ENCODE results near the gene SLC2A11. TPM values are rescaled to one million over a fixed set of nuclear protein-coding genes. Genes with fewer than 3 reads are reported as not detected.
"Not testable (repeated sequence)": the region's sequence is repeated elsewhere in the genome, so short reads cannot be mapped to it uniquely, and the experiment has no call there.

SLC2A11 gene
- total RNA-seq, 1 experiment from 2014 or later = 17.2 TPM

GRCh38 chr22:23864499-23865154 is 7.0 kb downstream of the SLC2A11 start:
- H3K79me2 ChIP-seq (ENCODE audit: insufficient read depth, low read length); H2AFZ ChIP-seq (ENCODE audit: low read depth, low read length, poor library complexity, severe bottlenecking); POLR2A ChIA-PET; BruUV-seq (replicated peaks); H3K27me3 ChIP-seq (ENCODE audit: insufficient read depth, low read length); H3K27ac ChIP-seq (ENCODE audit: low read depth, low read length); H3K4me3 ChIP-seq (replicated peaks in 1 of 2; ENCODE audit: low read depth in 1 of 2, low read length in 2 of 2); RAD21 ChIA-PET (ENCODE audit: low non-redundant PET in 1 of 2, low total read pairs in 2 of 2, uncharacterized antibody in 2 of 2, unreplicated experiment in 2 of 2); H4K20me1 ChIP-seq (ENCODE audit: insufficient read depth); H3K9me3 ChIP-seq (ENCODE audit: control insufficient read depth in 1 of 2, insufficient read depth in 1 of 2, low read depth in 1 of 2, low read length in 2 of 2); H3K9me2 ChIP-seq (ENCODE audit: insufficient read depth); H3K36me3 ChIP-seq (ENCODE audit: control insufficient read depth in 1 of 2, insufficient read depth in 2 of 2, low read length in 2 of 2); ATAC-seq; DNase-seq (ENCODE audit: low read depth, low spot score); H3K4me1 ChIP-seq (ENCODE audit: control insufficient read depth in 1 of 2, insufficient read depth in 2 of 2, low read length in 2 of 2); H3K4me2 ChIP-seq (ENCODE audit: low read length); H3K9ac ChIP-seq (ENCODE audit: low read length): not testable (repeated sequence)
- CTCF ChIA-PET = interaction anchor here (1.2 to 1.6 kb wide), 2 partner anchors 30 to 92 kb away, joined by 3 to 4 read pairs; partner anchors contain the start of gene MIF
- intact Hi-C loops (cut with micrococcal nuclease) = loop anchor here (5.0 kb wide), 1 partner anchor 93 kb away; no protein-coding TSS in a partner anchor

GRCh38 chr22:23868580-23868979 is 10.9 kb downstream of the SLC2A11 start:
- no peak overlapping the region for H3K9ac ChIP-seq (ENCODE audit: low read length)
- H3K36me3 ChIP-seq (ENCODE audit: control insufficient read depth in 1 of 2, insufficient read depth in 2 of 2, low read length in 2 of 2) = peaks cover 0 to 3% of the 10 kb centered on the region in 2 experiments; a peak in 1 of 4 replicates
- no peaks in the 10 kb centered on the region for H3K4me1 ChIP-seq (ENCODE audit: control insufficient read depth in 1 of 2, insufficient read depth in 2 of 2, low read length in 2 of 2)
- BruUV-seq (replicated peaks) = no TSS peak
- no peak for TF ChIP-seq REST (IDR thresholded peaks at IDR 0.05; ENCODE audit: low read depth)
- no peak for TF ChIP-seq FOSL1 (IDR thresholded peaks at IDR 0.05; ENCODE audit: low read depth)
- TF ChIP-seq EZH2 (IDR thresholded peaks at IDR 0.05) = no peak
- no peak for TF ChIP-seq SIN3A (IDR thresholded peaks at IDR 0.05; ENCODE audit: low read depth)
- TF ChIP-seq YY1 (IDR thresholded peaks at IDR 0.05; ENCODE audit: extremely low read depth, insufficient replicate concordance, low read depth, low read length) = no peak
- TF ChIP-seq CEBPB (IDR thresholded peaks at IDR 0.05; ENCODE audit: low read depth) = no peak
- no peak for TF ChIP-seq TCF7L2 (IDR thresholded peaks at IDR 0.05; ENCODE audit: borderline replicate concordance, extremely low read depth, insufficient read depth, insufficient read length)
- no peaks in the 10 kb centered on the region for H3K27me3 ChIP-seq (ENCODE audit: insufficient read depth, low read length)
- H3K4me3 ChIP-seq (replicated peaks in 1 of 2; ENCODE audit: low read depth in 1 of 2, low read length in 2 of 2) = no peak overlapping the region
- no peak overlapping the region for H3K4me2 ChIP-seq (ENCODE audit: low read length)
- no peaks in the 10 kb centered on the region for H3K9me2 ChIP-seq (ENCODE audit: insufficient read depth)
- no peaks in the 10 kb centered on the region for H3K9me3 ChIP-seq (ENCODE audit: control insufficient read depth in 1 of 2, insufficient read depth in 1 of 2, low read depth in 1 of 2, low read length in 2 of 2)
- intact Hi-C loops (cut with micrococcal nuclease) = no loop called here
- H2AFZ ChIP-seq (ENCODE audit: low read depth, low read length, poor library complexity, severe bottlenecking) = no peak overlapping the region
- H3K79me2 ChIP-seq (ENCODE audit: insufficient read depth, low read length) = no peaks in the 10 kb centered on the region
- ChIA-PET POLR2A (no interaction called here), CTCF (no interaction called here), RAD21 (ENCODE audit: low non-redundant PET in 1 of 2, low total read pairs in 2 of 2, uncharacterized antibody in 2 of 2, unreplicated experiment in 2 of 2) (no interaction called here)
- no peak for DNase-seq (ENCODE audit: low read depth, low spot score)
- H4K20me1 ChIP-seq (ENCODE audit: insufficient read depth) = no peaks in the 10 kb centered on the region
- H3K27ac ChIP-seq (ENCODE audit: low read depth, low read length) = no peak overlapping the region
- ATAC-seq = no peak
